ENCODE results near the gene RBM4. TPM values are rescaled to one million over a fixed set of nuclear protein-coding genes. Genes with fewer than 3 reads are reported as not detected.

The RBM4 gene
- total RNA-seq, 6 experiments from 2014 or later, result 130 to 147 (median 134) TPM

DNA sequence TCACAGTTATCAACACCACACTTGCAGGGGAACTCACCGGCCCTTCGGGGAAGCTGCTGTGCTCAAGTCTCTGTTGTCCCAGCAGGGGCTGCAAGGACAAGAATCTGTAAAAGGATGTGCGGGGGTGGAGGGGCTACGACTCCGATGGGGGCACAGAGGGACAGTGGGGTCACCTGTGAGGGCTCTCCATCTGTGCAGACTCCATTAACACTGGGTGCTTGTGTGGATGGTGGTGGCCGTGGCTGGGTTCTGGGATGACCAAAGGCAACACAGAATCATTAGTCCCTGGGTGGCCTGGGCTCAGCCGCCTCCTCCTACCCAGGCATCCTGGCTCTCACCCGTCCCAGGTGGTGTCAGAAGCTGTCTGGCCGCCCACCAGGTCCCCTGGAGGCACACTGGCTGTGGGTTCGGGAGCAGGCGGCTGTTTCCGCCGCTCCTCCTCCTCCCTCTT lies 49.4 kb downstream of the RBM4 start:
- Mint-ChIP-seq H3K27me3 (ENCODE audit: insufficient read depth) (peaks cover 1% of the 10 kb centered on the region; the same call in 1 of the 2 replicates), H3K4me3 (no peak overlapping the region), H3K36me3 (ENCODE audit: low read depth) (no peaks in the 10 kb centered on the region), H3K9me3 (no peaks in the 10 kb centered on the region), H3K27ac (no peak overlapping the region), H3K4me1 (ENCODE audit: low read depth) (no peaks in the 10 kb centered on the region)
- DNase-seq, result no peak
- TF ChIP-seq, protein P1, sequence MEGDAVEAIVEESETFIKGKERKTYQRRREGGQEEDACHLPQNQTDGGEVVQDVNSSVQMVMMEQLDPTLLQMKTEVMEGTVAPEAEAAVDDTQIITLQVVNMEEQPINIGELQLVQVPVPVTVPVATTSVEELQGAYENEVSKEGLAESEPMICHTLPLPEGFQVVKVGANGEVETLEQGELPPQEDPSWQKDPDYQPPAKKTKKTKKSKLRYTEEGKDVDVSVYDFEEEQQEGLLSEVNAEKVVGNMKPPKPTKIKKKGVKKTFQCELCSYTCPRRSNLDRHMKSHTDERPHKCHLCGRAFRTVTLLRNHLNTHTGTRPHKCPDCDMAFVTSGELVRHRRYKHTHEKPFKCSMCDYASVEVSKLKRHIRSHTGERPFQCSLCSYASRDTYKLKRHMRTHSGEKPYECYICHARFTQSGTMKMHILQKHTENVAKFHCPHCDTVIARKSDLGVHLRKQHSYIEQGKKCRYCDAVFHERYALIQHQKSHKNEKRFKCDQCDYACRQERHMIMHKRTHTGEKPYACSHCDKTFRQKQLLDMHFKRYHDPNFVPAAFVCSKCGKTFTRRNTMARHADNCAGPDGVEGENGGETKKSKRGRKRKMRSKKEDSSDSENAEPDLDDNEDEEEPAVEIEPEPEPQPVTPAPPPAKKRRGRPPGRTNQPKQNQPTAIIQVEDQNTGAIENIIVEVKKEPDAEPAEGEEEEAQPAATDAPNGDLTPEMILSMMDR (IDR thresholded peaks at IDR 0.05), result no peak

DNA sequence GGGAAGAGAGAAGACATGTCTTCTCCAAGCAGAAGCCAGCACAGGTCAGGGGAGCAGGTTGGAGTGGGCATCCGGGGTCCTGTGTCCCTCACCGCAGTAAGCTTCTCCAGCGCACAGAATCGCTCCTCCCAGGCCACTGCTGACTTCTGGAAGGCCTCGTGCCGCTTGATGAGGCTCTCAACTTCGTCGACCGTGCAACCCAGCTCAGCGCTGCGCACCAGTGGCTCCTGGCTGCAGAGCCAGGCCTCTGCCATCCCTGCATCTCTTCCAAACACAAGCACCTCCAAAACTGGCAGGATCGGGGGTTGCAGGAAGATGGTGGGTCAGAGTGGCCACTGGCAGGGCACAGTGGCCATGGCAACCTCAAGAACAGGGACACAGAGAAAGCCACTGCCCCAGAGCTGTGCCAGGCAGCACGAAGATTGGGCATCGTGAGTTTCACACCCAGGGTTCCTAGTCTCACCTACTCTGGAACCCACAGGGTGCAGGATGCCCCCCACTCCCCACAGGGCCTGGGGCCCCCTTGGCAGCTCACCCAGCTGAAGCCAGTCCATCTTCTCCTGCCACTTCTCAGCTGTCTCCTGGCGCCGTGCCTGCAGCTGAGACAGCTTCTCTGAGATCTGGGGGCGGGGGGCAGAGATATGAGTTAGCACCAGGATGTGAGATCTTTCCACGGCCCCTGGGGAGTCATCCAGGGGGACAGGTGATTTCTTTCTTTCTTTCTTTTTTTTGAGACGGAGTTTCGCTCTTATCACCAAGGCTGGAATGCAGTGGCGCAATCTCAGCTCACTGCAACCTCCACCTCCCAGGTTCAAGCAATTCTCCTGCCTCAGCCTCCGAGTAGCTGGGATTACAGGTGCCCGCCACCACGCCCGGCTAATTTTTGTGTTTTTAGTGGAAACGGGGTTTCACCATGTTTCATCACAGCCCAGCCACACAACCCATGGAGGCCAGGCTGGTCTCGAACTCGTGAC lies 50.3 kb downstream of the RBM4 start:
- H3K4me3 Mint-ChIP-seq, result no peak overlapping the region
- H3K27ac Mint-ChIP-seq, result no peak overlapping the region

DNA sequence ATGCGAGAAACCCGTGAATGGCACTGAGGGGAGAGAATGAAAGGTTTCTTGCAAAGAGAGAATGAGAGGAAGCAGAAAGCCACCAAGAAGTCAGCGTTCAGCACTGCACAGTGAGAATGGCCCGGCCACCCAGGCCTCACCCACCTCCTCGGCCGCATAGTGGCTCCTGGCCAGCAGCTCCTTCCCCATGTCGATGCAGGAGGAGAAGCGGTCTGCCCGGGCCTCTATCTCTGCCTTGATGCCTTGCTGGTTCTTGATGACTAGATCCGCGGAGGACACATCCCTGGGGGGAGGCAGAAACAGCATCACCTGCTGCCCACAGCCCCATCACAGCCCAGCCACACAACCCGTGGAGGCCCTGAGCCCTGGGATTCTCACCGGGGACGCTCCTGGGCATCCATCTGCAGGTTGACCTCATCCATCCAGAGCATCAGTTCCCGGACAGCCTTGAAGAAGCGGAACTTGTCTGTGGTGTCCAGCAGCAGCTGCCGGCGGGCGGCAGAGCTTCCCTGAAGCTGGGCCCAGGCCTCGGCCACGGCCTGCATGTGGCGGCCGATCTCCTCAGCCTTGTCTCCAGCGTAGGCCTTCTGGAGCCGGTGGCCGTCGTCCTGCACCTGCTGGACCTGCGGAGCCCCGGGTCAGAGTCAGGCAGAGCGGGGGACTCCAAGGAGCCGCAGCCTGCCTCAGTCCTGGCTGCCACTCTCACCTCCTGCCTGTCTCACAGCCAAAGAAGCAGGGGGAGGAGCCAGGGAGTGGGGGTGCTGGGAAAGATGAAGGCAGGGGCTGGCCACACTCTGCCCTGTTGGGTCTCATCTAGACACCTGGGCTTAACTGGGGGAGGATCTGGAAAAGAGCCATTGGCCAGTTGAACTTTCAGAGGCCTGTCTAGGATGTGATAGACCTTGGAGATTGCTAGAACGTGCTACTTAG lies 51.4 kb downstream of the RBM4 start:
- no peak overlapping the region for H3K27ac Mint-ChIP-seq
- TF ChIP-seq, protein P1 (IDR thresholded peaks at IDR 0.05), result no peak
- H3K4me3 Mint-ChIP-seq, result no peak overlapping the region
- no peak for DNase-seq
- H3K27me3 Mint-ChIP-seq (ENCODE audit: insufficient read depth), result peaks cover 7% of the 10 kb centered on the region; the same call in 1 of the 2 replicates
- no peaks in the 10 kb centered on the region for H3K36me3 Mint-ChIP-seq (ENCODE audit: low read depth)
- no peaks in the 10 kb centered on the region for H3K9me3 Mint-ChIP-seq
- no peaks in the 10 kb centered on the region for H3K4me1 Mint-ChIP-seq (ENCODE audit: low read depth)

More for the DNA sequence above, 50.3 kb downstream of the RBM4 start:
- TF ChIP-seq, protein P1 (IDR thresholded peaks at IDR 0.05), result no peak
- DNase-seq, result no peak
- Mint-ChIP-seq H3K36me3 (ENCODE audit: low read depth) (no peaks in the 10 kb centered on the region), H3K27me3 (ENCODE audit: insufficient read depth) (peaks cover 7% of the 10 kb centered on the region; the same call in 1 of the 2 replicates), H3K9me3 (no peaks in the 10 kb centered on the region), H3K4me1 (ENCODE audit: low read depth) (no peaks in the 10 kb centered on the region)

DNA sequence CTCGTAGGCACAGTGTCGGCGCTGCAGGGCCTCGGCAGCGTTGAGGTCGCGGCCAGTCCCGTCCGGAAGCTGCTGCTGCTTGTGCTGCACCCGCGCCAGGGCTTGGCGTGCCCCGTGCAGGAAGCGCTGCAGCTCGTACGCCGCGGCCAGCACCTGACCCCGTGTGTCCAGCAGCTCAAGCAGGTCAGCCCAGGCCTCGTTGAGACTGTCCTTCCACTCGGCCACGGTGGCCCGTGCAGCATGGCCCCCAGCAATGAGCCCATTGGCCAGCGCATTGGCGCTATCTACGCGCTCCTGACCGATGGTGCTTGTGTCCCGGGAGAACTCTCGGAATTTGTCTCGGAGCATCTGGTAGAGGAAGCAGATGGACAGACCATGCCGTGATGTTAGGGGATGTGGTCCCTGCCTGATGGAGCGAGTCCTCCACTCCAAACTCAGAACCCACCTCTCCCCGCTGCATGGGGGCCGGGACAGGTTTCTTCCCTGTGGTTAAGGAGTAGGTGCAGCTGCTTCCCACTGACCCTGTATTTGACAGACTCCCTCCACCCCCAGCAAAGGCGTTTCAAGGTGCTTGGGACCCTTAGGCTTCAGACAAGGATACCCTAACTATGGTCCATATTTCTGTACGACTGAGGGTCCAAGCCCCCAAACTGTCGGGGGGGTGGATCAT lies 52.9 kb downstream of the RBM4 start:
- TF ChIP-seq, protein P1 (IDR thresholded peaks at IDR 0.05), result no peak
- no peak for DNase-seq
- Mint-ChIP-seq H3K27me3 (ENCODE audit: insufficient read depth) (peaks cover 8% of the 10 kb centered on the region; the same call in 1 of the 2 replicates), H3K9me3 (no peaks in the 10 kb centered on the region), H3K4me3 (no peak overlapping the region), H3K27ac (no peak overlapping the region), H3K36me3 (ENCODE audit: low read depth) (no peaks in the 10 kb centered on the region), H3K4me1 (ENCODE audit: low read depth) (no peaks in the 10 kb centered on the region)

DNA sequence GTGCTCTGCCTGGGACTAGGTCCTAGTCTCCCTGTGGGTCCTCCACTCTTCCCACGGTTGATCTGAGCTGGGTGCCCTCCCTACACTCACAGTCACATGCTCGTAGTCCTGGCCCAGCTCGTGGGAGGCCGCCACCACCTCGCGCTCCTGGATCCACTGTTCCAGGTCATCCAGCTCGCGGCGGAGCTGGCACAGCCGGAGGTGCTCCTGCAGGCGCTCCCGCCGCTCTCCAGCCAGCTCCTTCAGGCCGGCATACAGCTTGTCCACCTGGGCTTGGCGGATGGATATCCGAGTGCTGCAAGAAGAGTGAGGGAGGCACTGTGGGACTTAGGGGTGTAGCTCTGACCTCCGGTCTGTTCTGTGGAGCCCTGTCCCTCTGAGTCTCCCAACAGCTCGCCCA lies 53.9 kb downstream of the RBM4 start:
- H3K4me1 Mint-ChIP-seq (ENCODE audit: low read depth), result no peaks in the 10 kb centered on the region
- no peak overlapping the region for H3K27ac Mint-ChIP-seq
- H3K4me3 Mint-ChIP-seq, result no peak overlapping the region
- no peaks in the 10 kb centered on the region for H3K9me3 Mint-ChIP-seq
- DNase-seq, result no peak
- H3K27me3 Mint-ChIP-seq (ENCODE audit: insufficient read depth), result peaks cover 9% of the 10 kb centered on the region
- TF ChIP-seq, protein P1 (IDR thresholded peaks at IDR 0.05), result no peak
- no peaks in the 10 kb centered on the region for H3K36me3 Mint-ChIP-seq (ENCODE audit: low read depth)
